K562 (cell line): Measurements from ENCODE around the gene TMPRSS9. TPM values are rescaled to one million over a fixed set of nuclear protein-coding genes. Genes with fewer than 3 reads are reported as not detected.

Experiments
- ATAC-seq: fragments of 200-7000 bp; cut with Tn5 transposase; 3 replicates; pipeline ENCODE4 v1.9.1; 2020; ENCODE audit warnings: moderate library complexity
- BruUV-seq: library from RNA; stranded (reverse); fragments of 400-500 nt; replicated peaks from 2 replicates; lab custom pipeline; 2021; lab: Mats Ljungman, UMichigan
- CTCF ChIA-PET: fragments of 300-600 bp; formaldehyde crosslinking; extraction: SDS; loops from one replicate; lab custom pipeline; 2021; ENCODE audit warnings: low intra/inter-chr PET ratio; lab: Yijun Ruan, JAX
- POLR2A ChIA-PET: fragments of 300-600, 350-650 bp; sonication (Branson Sonifier 250); formaldehyde crosslinking; extraction: SDS; loops from one replicate; lab custom pipeline; 2021; ENCODE audit warnings: antibody characterized with exemption, inconsistent platforms; lab: Yijun Ruan, JAX
- DNase-seq, 4 experiments: peaks; one replicate each; pipeline versions ENCODE4 v3.0.0 to v3.0.0-alpha.2; 2011 to 2018; ENCODE audit warnings: low spot score in 3 of 4, mixed read lengths in 3 of 4; ENCODE audit errors: extremely low read depth in 1 of 4
- FAIRE-seq: peaks from 2 replicates; lab custom pipeline; 2011; peaks lifted over from hg19 to GRCh38; lab: Jason Lieb, UNC
- H2AFZ ChIP-seq: 2 replicates; pipeline ENCODE4 v1.6.0; 2011; ENCODE audit warnings: low read depth, low read length, control low read depth, inconsistent platforms
- H3K27ac ChIP-seq: fragments of 200-600 bp; 3 replicates; pipeline ENCODE4 v1.8.0; 2011; ENCODE audit warnings: low read depth, mild to moderate bottlenecking, control low read depth, inconsistent platforms, low read length, moderate library complexity, mixed read lengths; ENCODE audit errors: extremely low read depth
- H3K27me3 ChIP-seq, 2 experiments: fragments of 300-600 bp in 1 of 2; 2 replicates in 1 of 2; 3 replicates in 1 of 2; pipeline versions ENCODE4 v1.6.0 to v1.8.0; 2011; ENCODE audit warnings: inconsistent platforms in 2 of 2, low read length in 2 of 2, mild to moderate bottlenecking in 1 of 2, mixed read lengths in 1 of 2, moderate library complexity in 1 of 2; ENCODE audit not compliant: control insufficient read depth in 2 of 2, insufficient read depth in 2 of 2
- H3K36me3 ChIP-seq: fragments of 300-600 bp; 3 replicates; pipeline ENCODE4 v1.8.0; 2011; ENCODE audit warnings: mild to moderate bottlenecking, low read length, inconsistent platforms; ENCODE audit not compliant: control insufficient read depth, insufficient read depth
- H3K4me1 ChIP-seq, 2 experiments: fragments of 200-600 bp in 1 of 2; replicated peaks in 1 of 2; 2 replicates in 1 of 2; 3 replicates in 1 of 2; pipeline versions ENCODE4 v1.5.1 to v1.8.0; 2011; ENCODE audit warnings: inconsistent platforms in 2 of 2, low read length in 2 of 2, mild to moderate bottlenecking in 1 of 2, mixed read lengths in 1 of 2, moderate library complexity in 1 of 2; ENCODE audit not compliant: control insufficient read depth in 2 of 2, insufficient read depth in 2 of 2
- H3K4me2 ChIP-seq: 2 replicates; pipeline ENCODE4 v1.6.1; 2011; ENCODE audit warnings: low read length, control low read depth, inconsistent platforms, mixed read lengths; ENCODE audit not compliant: insufficient read depth
- H3K4me3 ChIP-seq: fragments of 200-600 bp; sonication (generic), shearing (Covaris generic); 2 replicates; pipeline ENCODE4 v1.5.1; 2016; ENCODE audit warnings: control low read depth, inconsistent platforms
- H3K79me2 ChIP-seq: fragments of 200-600 bp; 3 replicates; pipeline ENCODE4 v1.8.0; 2011; ENCODE audit warnings: low read length, inconsistent platforms; ENCODE audit not compliant: control insufficient read depth, insufficient read depth
- H3K9ac ChIP-seq, 2 experiments: 2 replicates each; pipeline versions ENCODE4 v1.6.0 to v1.6.1; 2011; ENCODE audit warnings: low read depth in 2 of 2, low read length in 2 of 2, control low read depth in 1 of 2, inconsistent platforms in 1 of 2, mild to moderate bottlenecking in 1 of 2, mixed read lengths in 1 of 2; ENCODE audit not compliant: insufficient read depth in 1 of 2
- H3K9me1 ChIP-seq: one replicate; pipeline ENCODE4 v1.6.0; 2011; ENCODE audit warnings: inconsistent platforms, mild to moderate bottlenecking, low read length, moderate library complexity; ENCODE audit not compliant: control insufficient read depth, insufficient read depth
- H3K9me3 ChIP-seq: replicated peaks from 2 replicates; pipeline ENCODE4 v1.5.1; 2011; ENCODE audit warnings: low read depth, low read length, inconsistent platforms; ENCODE audit not compliant: control insufficient read depth, insufficient read depth
- H4K20me1 ChIP-seq: replicated peaks from 2 replicates; pipeline ENCODE4 v1.6.1; 2011; ENCODE audit warnings: low read length, inconsistent platforms, mixed read lengths; ENCODE audit not compliant: control insufficient read depth, insufficient read depth
- ATF3 ChIP-seq, 2 experiments: fragments of 450-650 bp in 1 of 2; sonication (generic) in 1 of 2; formaldehyde crosslinking in 1 of 2; IDR thresholded peaks in 1 of 2; conservative IDR thresholded peaks in 1 of 2; 2 replicates each; pipeline versions ENCODE4 v1.6.1 to v1.8.1; 2016 to 2023; ENCODE audit warnings: mild to moderate bottlenecking in 2 of 2, moderate library complexity in 2 of 2, inconsistent platforms in 1 of 2, missing genetic modification reagents in 1 of 2
- CBFA2T3 ChIP-seq: fragments of 450-650 bp; IDR thresholded peaks from 2 replicates; pipeline ENCODE4 v1.6.1; 2017
- GATAD2A ChIP-seq: fragments of 450-650 bp; IDR thresholded peaks from 2 replicates; pipeline ENCODE4 v1.6.1; 2017
- NFIC ChIP-seq: fragments of 450-650 bp; IDR thresholded peaks from 2 replicates; pipeline ENCODE4 v1.6.1; 2017; ENCODE audit warnings: mild to moderate bottlenecking, inconsistent platforms
- POU5F1 ChIP-seq: fragments of 150-350 bp; IDR thresholded peaks from 2 replicates; pipeline ENCODE4 v1.6.1; 2014; ENCODE audit warnings: borderline replicate concordance, low read length, low read depth, mild to moderate bottlenecking; ENCODE audit not compliant: partially characterized antibody
- ZBTB1 ChIP-seq: sonication (generic); formaldehyde crosslinking; IDR thresholded peaks from 2 replicates; pipeline ENCODE4 v1.8.1; 2023; ENCODE audit warnings: missing genetic modification reagents, low read depth, mild to moderate bottlenecking, borderline replicate concordance
- WGBS: fragments of 100-300 bp; shearing (Covaris generic); methylation state at CpG from one replicate; pipeline ENCODE4 v1.1.6; 2016; ENCODE audit warnings: low coverage, mixed read lengths; ENCODE audit not compliant: insufficient coverage; ENCODE audit errors: missing lambda C conversion rate; 5-methylcytosine and 5-hydroxymethylcytosine counted together
- in situ Hi-C: fragments of 300-500 bp; cut with MboI; formaldehyde crosslinking; loops from 4 replicates; pipeline ENCODE4 v1.15.0; 2018; ENCODE audit warnings: inconsistent platforms, mixed read lengths
- intact Hi-C: fragments of 100-400 bp; cut with micrococcal nuclease; formaldehyde crosslinking; loops from 2 replicates; pipeline ENCODE4 v1.14.2; 2022
- polyA plus RNA-seq, 8 experiments: library from polyadenylated mRNA; depleted of rRNA in 4 of 8; stranded (reverse) in 5 of 8; unstranded in 3 of 8; fragments of >200 nt; fragmentation: Nextera tagmentation in 2 of 8; fragmentation: Illumina TruSeq in 1 of 8; extraction: Ambion mirVana in 2 of 8; extraction: Trizol in 1 of 8; gene quantifications; 2 replicates each; pipeline versions ENCODE4 v1.2.1 to v1.2.3, GENCODE V29; 2011 to 2014; ENCODE audit warnings: inconsistent platforms in 1 of 8, missing spikeins in 1 of 8
- total RNA-seq, 7 experiments: library from RNA; depleted of rRNA in 6 of 7; stranded (reverse); fragments of >200 nt in 6 of 7; fragmentation: Illumina TruSeq in 2 of 7; extraction: Trizol in 2 of 7; gene quantifications; 2 replicates each; pipeline versions ENCODE4 v1.2.1 to v1.2.3, GENCODE V29; 2011 to 2021; ENCODE audit warnings: low replicate concordance in 1 of 7
- TF ChIP-seq, protein P1 (sequence below): sonication (generic); formaldehyde crosslinking; IDR thresholded peaks from 2 replicates; pipeline ENCODE4 v1.8.0; 2023; ENCODE audit warnings: mild to moderate bottlenecking, missing genetic modification reagents

Gene TMPRSS9
- total and polyA plus RNA-seq, 9 of the 15 experiments (the other 6 are each of a cell fraction or from before 2014, with no cell fraction given) = 0.01 to 0.03 TPM; not detected in 7

DNA sequence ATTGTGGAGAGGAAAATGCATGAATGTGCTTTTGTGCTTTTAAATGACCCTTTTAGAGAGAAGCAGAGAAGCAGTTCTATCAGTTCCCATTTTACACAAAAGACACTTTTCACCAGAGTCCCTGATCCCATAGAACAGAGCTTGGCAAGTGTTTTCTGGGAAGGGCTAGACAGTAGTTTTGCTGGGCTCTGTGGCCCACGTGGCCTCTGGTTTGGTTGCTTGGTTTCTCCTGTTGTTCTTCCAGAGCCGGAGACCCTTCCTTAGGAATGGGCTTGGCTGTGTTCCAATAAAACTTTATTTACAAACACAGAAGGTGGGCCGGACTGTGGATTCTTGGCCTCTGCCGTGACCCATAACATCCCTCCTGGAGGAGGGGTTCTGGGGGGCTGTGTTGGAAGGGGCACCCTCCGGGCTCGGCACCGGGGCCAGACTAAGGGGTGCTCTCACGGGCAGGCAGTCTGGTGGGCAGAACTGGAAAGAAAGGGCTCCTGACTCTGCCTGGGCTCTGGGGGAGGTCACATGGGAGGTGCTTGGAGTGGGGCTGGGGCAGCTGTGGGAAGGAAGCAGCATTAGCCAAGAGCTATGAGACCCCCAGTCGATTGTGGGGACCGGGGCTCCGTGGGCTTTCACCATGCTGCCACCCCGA lies 28.3 kb upstream of the TMPRSS9 start:
- peaks cover 2% of the 10 kb centered on the region for H3K9me3 ChIP-seq
- H3K27ac ChIP-seq = no peak overlapping the region; the same call in 2 of the 3 replicates
- no peaks in the 10 kb centered on the region for H4K20me1 ChIP-seq
- peaks cover 28 to 71% of the 10 kb centered on the region in 2 experiments; a peak in 4 of 5 replicates for H3K4me1 ChIP-seq
- WGBS = 83% methylated on average over 9 of the region's 12 CpGs
- in situ Hi-C loops = no loop called here
- no peak overlapping the region for H3K4me2 ChIP-seq
- H3K79me2 ChIP-seq = peaks cover 89% of the 10 kb centered on the region
- DNase-seq (no peak), ATAC-seq (no peak), FAIRE-seq (peak; percentile 15)
- intact Hi-C loops = no loop called here
- H3K9ac ChIP-seq = peak overlapping the region; percentile 25 to 28; a peak in 2 of 4 replicates
- no peaks in the 10 kb centered on the region for H3K9me1 ChIP-seq
- H2AFZ ChIP-seq = no peak overlapping the region
- no peaks in the 10 kb centered on the region for H3K27me3 ChIP-seq
- no TSS peak for BruUV-seq
- H3K4me3 ChIP-seq = no peak overlapping the region
- peaks cover 30% of the 10 kb centered on the region for H3K36me3 ChIP-seq
- POLR2A ChIA-PET = interaction anchor here (0.7 to 1.2 kb wide), 5 partner anchors 14 to 1257 kb away, joined by 3 read pairs; no protein-coding TSS in a partner anchor
- CTCF ChIA-PET = interaction anchor here (0.6 kb wide), 1 partner anchor 12 kb away, joined by 4 read pairs; no protein-coding TSS in a partner anchor
- no peak for TF ChIP-seq GATAD2A
- TF ChIP-seq NFIC = peak; percentile 68
- TF ChIP-seq POU5F1 = no peak
- TF ChIP-seq ZBTB1 = no peak
- TF ChIP-seq, protein P1, sequence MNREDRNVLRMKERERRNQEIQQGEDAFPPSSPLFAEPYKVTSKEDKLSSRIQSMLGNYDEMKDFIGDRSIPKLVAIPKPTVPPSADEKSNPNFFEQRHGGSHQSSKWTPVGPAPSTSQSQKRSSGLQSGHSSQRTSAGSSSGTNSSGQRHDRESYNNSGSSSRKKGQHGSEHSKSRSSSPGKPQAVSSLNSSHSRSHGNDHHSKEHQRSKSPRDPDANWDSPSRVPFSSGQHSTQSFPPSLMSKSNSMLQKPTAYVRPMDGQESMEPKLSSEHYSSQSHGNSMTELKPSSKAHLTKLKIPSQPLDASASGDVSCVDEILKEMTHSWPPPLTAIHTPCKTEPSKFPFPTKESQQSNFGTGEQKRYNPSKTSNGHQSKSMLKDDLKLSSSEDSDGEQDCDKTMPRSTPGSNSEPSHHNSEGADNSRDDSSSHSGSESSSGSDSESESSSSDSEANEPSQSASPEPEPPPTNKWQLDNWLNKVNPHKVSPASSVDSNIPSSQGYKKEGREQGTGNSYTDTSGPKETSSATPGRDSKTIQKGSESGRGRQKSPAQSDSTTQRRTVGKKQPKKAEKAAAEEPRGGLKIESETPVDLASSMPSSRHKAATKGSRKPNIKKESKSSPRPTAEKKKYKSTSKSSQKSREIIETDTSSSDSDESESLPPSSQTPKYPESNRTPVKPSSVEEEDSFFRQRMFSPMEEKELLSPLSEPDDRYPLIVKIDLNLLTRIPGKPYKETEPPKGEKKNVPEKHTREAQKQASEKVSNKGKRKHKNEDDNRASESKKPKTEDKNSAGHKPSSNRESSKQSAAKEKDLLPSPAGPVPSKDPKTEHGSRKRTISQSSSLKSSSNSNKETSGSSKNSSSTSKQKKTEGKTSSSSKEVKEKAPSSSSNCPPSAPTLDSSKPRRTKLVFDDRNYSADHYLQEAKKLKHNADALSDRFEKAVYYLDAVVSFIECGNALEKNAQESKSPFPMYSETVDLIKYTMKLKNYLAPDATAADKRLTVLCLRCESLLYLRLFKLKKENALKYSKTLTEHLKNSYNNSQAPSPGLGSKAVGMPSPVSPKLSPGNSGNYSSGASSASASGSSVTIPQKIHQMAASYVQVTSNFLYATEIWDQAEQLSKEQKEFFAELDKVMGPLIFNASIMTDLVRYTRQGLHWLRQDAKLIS (CRISPR knock-in tag) = no peak
- TF ChIP-seq CBFA2T3 = no peak
- TF ChIP-seq ATF3 (IDR thresholded peaks at IDR 0.05) = no peak
- TF ChIP-seq ATF3 (CRISPR knock-in tag; conservative IDR thresholded peaks at IDR 0.05) = no peak
